Epidermal melanocyte (primary cell): ENCODE results near the gene INPP5F.

Experiments
- DNase-seq: peaks from one replicate; pipeline ENCODE4 v3.0.0; 2011; ENCODE audit warnings: low spot score; ENCODE audit not compliant: insufficient read length

The INPP5F gene

GRCh38 chr10:119815671-119816070 is 89.8 kb downstream of the INPP5F start:
- DNase-seq = no peak

GRCh38 chr10:119817991-119818888 is 92.4 kb downstream of the INPP5F start:
- no peak for DNase-seq

- DNase-seq = no peak
These were observed 93.0 kb downstream of the INPP5F start for GRCh38 chr10:119818889-119819270.

GRCh38 chr10:119821182-119821581 is 95.3 kb downstream of the INPP5F start:
- DNase-seq = no peak

- no peak for DNase-seq
These were observed 98.4 kb downstream of the INPP5F start for GRCh38 chr10:119824299-119824698.

- no peak for DNase-seq
These were observed 100.9 kb downstream of the INPP5F start for GRCh38 chr10:119826771-119827170.

GRCh38 chr10:119827430-119827829 is 101.6 kb downstream of the INPP5F start:
- DNase-seq = no peak

GRCh38 chr10:119829429-119829828 is 103.6 kb downstream of the INPP5F start:
- DNase-seq = no peak

- DNase-seq = no peak
These were observed 105.0 kb downstream of the INPP5F start for GRCh38 chr10:119830851-119831250.

GRCh38 chr10:119831656-119832055 is 105.8 kb downstream of the INPP5F start:
- peak; percentile 47 for DNase-seq

GRCh38 chr10:119832951-119833350 is 107.1 kb downstream of the INPP5F start:
- no peak for DNase-seq

GRCh38 chr10:119834188-119834587 is 108.3 kb downstream of the INPP5F start:
- no peak for DNase-seq

- DNase-seq = no peak
These were observed 119.8 kb downstream of the INPP5F start for GRCh38 chr10:119845656-119846055.

- DNase-seq = no peak
These were observed 123.4 kb downstream of the INPP5F start for GRCh38 chr10:119849031-119849789.

GRCh38 chr10:119849944-119850343 is 124.1 kb downstream of the INPP5F start:
- DNase-seq = no peak

GRCh38 chr10:119852277-119852676 is 126.4 kb downstream of the INPP5F start:
- no peak for DNase-seq

- no peak for DNase-seq
These were observed 127.0 kb downstream of the INPP5F start for GRCh38 chr10:119852822-119853221.

GRCh38 chr10:119853574-119853973 is 127.7 kb downstream of the INPP5F start:
- DNase-seq = no peak

- DNase-seq = no peak
These were observed 132.2 kb downstream of the INPP5F start for GRCh38 chr10:119858063-119858462.

- DNase-seq = no peak
These were observed 133.8 kb downstream of the INPP5F start for GRCh38 chr10:119859420-119860258.

GRCh38 chr10:119860866-119861607 is 135.2 kb downstream of the INPP5F start:
- DNase-seq = no peak
